ENCODE data around the gene KIF1B.
"Not testable (repeated sequence)": the region's sequence is repeated elsewhere in the genome, so short reads cannot be mapped to it uniquely, and the experiment has no call there.

DNA sequence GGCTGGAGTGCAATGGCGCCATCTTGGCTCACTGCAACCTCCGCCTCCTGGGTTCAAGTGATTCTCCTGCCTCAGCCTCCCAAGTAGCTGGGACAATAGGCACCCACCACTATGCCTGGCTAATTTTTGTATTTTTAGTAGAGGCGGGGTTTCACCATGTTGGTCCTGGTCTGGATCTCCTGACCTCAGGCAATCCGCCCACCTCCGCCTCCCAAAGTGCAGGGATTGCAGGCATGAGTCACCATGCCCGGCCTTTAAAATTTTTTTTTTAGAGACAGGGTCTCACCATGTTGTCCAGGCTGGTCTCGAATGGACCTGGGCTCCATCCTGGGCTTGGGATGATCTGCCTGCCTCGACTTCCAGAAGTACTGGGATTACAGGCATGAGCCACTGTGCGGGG lies 49.2 kb downstream of the KIF1B start:
- TF ChIP-seq HNF4G, JUND, RXRA (IDR thresholded peaks at IDR 0.05): not testable (repeated sequence)
- TF ChIP-seq, protein P1, sequence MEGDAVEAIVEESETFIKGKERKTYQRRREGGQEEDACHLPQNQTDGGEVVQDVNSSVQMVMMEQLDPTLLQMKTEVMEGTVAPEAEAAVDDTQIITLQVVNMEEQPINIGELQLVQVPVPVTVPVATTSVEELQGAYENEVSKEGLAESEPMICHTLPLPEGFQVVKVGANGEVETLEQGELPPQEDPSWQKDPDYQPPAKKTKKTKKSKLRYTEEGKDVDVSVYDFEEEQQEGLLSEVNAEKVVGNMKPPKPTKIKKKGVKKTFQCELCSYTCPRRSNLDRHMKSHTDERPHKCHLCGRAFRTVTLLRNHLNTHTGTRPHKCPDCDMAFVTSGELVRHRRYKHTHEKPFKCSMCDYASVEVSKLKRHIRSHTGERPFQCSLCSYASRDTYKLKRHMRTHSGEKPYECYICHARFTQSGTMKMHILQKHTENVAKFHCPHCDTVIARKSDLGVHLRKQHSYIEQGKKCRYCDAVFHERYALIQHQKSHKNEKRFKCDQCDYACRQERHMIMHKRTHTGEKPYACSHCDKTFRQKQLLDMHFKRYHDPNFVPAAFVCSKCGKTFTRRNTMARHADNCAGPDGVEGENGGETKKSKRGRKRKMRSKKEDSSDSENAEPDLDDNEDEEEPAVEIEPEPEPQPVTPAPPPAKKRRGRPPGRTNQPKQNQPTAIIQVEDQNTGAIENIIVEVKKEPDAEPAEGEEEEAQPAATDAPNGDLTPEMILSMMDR (IDR thresholded peaks at IDR 0.05; ENCODE audit: low read depth, low read length, missing input control), result not testable (repeated sequence)

All from liver (tissue), 3 donors.